ENCODE data around the gene OR6K2. TPM values are rescaled to one million over a fixed set of nuclear protein-coding genes. Genes with fewer than 3 reads are reported as not detected.

Gene OR6K2
- total and polyA plus RNA-seq, 2 of the 13 experiments (the other 11 are each of a cell fraction or from before 2014, with no cell fraction given), result not detected

GRCh38 chr1:158685085-158685484, 15.4 kb downstream of the OR6K2 start:
- in situ Hi-C loops (cut with HindIII; ENCODE audit: extremely low pct_ligation_motif_present, low pct_unique_long_range_greater_than_20kb) (no loop called here), intact Hi-C loops (cut with micrococcal nuclease; ENCODE audit: unreplicated experiment) (no loop called here)
- DNase-seq (ENCODE audit: low spot score) (no peak), ATAC-seq (no peak), FAIRE-seq (no peak)
- ChIA-PET POLR2A (no interaction called here), CTCF (ENCODE audit: low intra/inter-chr PET ratio, low total read pairs) (no interaction called here)
- no peak overlapping the region for H3K4me2 ChIP-seq (ENCODE audit: low read depth, low read length)
- H4K20me1 ChIP-seq (ENCODE audit: insufficient read depth, low read length), result no peaks in the 10 kb centered on the region
- no peaks in the 10 kb centered on the region for H3K36me3 ChIP-seq (replicated peaks in 1 of 2; ENCODE audit: control insufficient read depth in 1 of 2, insufficient read depth in 2 of 2, low read length in 2 of 2)
- peaks cover 10% of the 10 kb centered on the region; the same call in 1 of the 2 replicates for H3K9me3 ChIP-seq (ENCODE audit: low read length)
- no peak overlapping the region for H3K27ac ChIP-seq (ENCODE audit: extremely low read length, insufficient read depth, low read length)
- WGBS (ENCODE audit: low lambda C conversion rate), result 9% methylated on average over 7 of the region's 7 CpGs
- no peak overlapping the region for H3K4me3 ChIP-seq (replicated peaks in 1 of 3; ENCODE audit: insufficient read depth in 1 of 3, low read depth in 2 of 3, low read length in 3 of 3)
- no peaks in the 10 kb centered on the region for H3K79me2 ChIP-seq (ENCODE audit: insufficient read depth, low read length)
- TF ChIP-seq TCF7 (IDR thresholded peaks at IDR 0.05; ENCODE audit: low read depth) (no peak), HMGXB3 (CRISPR knock-in tag; IDR thresholded peaks at IDR 0.05; ENCODE audit: borderline replicate concordance) (no peak), NFAT5 (CRISPR knock-in tag; IDR thresholded peaks at IDR 0.05) (no peak)
- H3K9ac ChIP-seq (ENCODE audit: insufficient read depth, low read depth, low read length), result no peak overlapping the region
- no peak overlapping the region for H2AFZ ChIP-seq (ENCODE audit: low read length)
- no peaks in the 10 kb centered on the region for H3K4me1 ChIP-seq (ENCODE audit: insufficient read depth, low read length)
- BruUV-seq (replicated peaks), result no TSS peak
- no peaks in the 10 kb centered on the region for H3K27me3 ChIP-seq (ENCODE audit: control insufficient read depth in 1 of 2, insufficient read depth in 2 of 2, low read length in 2 of 2)
